Cerebellar nuclear complex (tissue), 1 donor: ENCODE results near the gene MYL4.
"Not testable (repeated sequence)": the region's sequence is repeated elsewhere in the genome, so short reads cannot be mapped to it uniquely, and the experiment has no call there.

ENCODE experiments used
- DNase-seq, 2 experiments: peaks; one replicate each; lab custom pipeline; 2025; lab: John Stamatoyannopoulos, UW

MYL4 gene

DNA sequence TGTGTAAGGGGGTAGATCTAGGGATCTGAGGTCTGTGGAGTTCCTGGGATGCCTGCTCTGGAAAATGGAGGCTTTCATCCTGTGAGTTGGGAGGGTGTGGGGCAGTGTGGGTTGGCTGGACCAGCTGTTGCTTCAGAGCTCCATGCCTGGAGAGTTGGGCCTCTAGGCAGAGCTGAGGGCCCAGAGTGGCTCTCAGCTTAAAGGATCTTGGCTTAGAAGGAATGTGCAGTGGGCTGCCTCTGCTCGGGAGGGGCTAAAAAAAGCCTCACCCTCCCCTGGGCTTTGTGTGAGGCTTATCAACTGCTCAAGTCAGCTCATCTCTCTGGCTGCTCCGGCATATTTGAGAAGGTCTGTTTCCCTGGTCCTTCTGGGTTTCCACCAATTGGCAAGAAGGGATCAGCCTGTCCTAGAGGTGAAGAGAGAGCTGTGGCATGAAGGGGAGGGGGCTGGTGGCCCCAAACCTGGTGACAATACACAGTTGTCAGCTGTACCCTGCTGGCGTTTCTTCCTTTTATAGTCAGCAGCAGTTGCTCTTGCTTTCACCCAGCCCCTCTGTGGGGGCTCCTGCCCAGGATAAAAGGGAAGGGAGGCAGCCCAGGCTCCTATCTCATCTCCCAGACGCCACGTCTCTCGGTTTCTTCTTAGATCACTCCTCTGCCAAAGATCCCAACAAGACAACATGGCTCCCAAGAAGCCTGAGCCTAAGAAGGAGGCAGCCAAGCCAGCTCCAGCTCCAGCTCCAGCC, at the start of gene MYL4:
Gene MYL4, plus strand, starts transcription at position 605 of the 745 bp plus-strand sequence. Its CDS starts 75 bp downstream, at position 680.
- no peak for DNase-seq

DNA sequence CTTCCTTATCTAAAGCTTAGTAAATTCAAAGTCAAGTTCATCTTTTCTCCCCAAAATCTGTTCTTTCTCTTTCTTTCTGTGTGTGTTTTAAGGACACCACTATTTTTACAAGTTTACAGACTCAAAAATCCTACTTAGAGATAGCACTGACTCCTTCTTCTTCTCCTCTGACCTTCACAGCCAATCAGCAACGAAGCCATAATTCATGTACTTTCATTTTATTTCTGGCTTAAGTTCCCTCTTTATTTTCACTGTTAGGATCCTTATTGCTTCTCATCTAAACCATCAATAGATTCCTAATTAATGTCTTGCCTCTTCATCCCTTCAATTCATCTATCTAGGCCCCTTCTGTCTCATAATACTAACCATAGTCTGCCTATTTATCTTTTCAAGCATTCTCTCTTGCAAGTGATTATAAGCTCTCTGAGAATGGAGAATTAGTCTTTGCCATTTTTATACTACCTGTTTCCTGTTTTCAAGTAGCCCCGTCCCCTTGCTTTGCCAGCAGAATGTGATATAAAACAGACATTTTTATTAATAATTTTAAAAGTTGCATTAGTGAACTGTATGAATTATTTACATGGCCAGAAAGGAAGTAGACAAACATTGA, 47.0 kb upstream of the MYL4 start:
- DNase-seq, result no peak

DNA sequence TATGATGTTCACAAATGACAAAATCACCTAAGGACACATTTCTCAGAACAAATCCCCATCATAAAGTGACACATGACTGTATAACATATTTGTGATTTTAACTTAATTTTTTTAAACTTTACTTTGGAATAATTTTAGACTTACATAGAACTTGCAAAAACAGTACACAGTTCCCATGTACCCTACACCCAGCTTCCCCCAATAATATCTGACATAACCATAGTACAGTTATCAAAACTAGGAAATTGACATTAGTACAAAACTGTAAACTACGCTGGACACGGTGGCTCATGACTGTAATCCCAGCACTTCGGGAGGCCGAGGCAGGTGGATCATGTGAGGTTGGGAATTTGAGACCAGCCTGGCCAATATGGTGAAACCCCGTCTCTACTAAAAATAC, 44.9 kb upstream of the MYL4 start:
- DNase-seq, result no peak

DNA sequence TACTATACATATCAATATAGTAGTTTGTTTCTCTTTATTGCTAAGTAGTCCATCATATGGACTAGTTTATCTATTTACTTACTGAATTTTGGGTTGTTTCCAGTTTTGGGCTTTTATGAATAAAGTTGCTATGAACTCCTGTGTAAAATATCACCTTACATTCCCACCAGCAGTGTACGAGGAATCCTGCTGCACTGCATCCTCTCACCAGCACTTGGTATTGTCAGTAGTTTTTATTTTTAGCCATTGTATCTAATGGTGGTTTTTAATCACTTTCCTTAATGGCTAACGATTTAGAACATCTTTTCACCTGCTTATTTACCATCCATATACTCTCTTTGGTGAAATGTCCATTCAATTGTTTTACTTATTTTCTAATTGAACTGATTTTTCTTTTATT, 44.0 kb upstream of the MYL4 start:
- DNase-seq, result no peak

DNA sequence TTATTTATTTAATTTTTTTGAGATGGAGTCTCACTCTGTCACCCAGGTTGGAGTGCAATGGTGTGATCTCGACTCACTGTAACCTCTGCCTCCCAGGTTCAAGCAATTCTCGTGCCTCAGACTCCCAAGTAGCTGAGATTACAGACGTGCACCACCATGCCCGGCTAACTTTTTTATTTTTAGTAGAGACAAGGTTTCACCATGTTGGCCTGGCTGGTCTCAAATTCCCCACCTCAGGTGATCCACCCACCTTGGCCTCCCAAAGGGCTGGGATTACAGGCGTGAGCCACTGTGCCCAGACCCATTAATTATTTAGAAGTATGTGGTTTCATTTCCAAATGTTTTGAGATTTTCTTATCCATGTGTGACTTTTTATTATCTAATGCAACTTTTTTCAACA, 42.3 kb upstream of the MYL4 start:
- DNase-seq, result not testable (repeated sequence)

DNA sequence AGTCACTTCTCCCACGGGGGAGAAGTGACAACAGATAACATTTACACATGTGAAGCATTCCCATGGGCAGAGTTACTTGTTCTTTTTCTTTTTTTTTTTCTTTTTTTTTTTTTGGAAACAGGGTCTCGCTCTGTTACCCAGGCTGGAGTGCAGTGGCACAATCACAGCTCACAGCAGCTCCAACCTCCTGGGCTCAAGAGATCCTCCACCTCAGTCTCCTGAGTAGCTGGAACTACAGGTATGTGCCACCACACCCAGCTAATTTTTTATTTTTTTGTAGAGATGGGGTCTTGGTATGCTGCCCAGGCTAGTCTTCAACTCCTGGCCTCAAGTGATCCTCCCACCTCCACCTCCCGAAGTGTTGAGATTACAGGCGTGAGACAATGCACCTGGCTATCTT, 40.3 kb upstream of the MYL4 start:
- not testable (repeated sequence) for DNase-seq

DNA sequence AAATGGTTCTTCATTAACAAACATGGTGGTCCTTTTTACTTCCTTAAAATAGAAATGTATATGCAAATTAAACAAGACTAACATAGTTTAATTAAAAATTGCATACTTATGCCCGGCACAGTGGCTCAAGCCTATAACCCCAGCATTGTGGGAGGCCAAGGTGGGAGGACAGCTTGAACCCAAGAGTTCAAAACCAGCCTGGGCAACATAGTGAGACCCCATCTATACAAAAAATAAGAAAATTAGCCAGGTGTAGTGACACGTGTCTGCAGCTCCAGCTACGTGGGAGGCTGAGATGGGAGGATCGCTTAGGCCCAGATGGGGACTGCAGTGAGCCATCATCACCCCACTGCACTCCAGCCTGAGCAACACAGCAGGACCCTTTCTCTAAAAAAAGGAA, 38.4 kb upstream of the MYL4 start:
- no peak for DNase-seq

DNA sequence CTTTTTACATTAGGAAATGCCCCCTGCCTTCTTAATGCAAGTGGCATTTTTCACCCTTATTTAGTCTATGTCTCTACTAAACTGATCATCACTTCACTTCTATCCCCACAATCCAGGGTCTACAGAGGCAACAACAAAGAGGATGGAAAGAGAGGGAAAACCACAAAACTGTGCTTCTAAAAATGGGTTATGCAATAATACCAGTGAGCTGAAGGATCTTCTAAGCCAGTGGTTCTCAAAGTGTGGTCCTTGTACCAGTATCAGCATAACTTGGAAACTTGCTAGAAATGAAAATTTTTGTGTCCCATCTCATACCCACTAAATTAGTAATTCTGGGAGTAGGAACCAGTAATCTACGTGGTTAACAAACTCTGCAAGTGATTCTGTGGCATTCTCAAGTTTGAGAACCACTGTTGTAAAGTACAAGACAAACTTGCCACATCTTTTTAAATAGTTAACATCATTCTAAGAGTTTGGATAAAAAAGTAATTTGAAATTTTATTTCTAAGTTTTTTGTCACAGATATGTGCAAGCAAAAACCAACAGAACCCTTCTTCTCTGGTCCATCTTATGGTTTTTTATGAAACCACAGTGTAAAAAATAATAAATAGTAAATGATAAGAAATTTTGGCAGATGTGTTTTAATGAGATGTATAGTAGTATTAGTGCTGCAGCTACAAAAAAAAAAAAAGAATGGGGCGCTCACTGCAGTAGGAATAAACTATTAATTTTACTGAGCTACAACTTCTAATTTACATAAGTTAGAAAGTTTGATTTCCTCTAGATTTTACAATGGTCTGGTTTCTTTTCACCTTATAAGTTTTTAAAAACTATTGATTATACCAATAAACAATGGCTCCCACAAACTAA, 36.2 kb upstream of the MYL4 start:
- DNase-seq, result no peak

DNA sequence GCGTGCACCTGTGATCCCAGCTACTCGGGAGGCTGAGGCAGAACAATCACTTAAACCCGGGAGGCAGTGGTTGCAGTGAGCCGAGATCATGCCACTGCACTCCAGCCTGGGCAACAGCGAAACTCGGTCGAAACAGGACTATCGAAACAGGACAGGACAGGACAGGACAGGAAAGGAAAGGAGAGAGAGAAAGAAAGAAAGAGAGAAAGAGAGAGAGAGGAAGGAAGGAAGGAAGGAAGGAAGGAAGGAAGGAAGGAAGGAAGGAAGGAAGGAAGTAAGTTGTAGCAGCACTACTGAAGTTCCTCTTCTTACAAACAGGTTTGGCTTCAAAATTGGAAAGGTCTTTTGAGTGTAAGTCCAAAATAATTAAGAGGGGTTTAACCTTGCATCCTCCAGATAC, 34.3 kb upstream of the MYL4 start:
- DNase-seq, result not testable (repeated sequence)

DNA sequence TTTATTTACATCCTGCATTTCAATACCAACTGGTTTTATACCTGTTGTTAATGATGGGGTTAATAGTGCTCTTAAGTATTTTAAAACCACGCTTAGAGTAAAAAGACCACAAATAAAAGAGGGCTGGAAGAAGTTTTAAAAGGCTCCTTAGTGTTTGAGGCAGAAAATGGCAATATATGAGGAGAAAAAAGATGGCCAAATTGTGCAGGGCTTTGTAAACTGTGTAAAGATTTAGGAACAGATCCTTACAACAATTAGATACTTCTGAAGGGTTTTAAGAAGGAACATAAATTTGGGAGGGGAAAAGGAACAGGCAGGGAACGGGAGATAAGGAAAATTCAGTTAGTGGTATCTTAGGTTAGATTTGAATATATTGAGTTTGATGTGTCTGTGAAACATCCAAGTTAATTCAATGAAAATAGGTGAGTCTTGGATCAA, 32.7 kb upstream of the MYL4 start:
- DNase-seq, result no peak

DNA sequence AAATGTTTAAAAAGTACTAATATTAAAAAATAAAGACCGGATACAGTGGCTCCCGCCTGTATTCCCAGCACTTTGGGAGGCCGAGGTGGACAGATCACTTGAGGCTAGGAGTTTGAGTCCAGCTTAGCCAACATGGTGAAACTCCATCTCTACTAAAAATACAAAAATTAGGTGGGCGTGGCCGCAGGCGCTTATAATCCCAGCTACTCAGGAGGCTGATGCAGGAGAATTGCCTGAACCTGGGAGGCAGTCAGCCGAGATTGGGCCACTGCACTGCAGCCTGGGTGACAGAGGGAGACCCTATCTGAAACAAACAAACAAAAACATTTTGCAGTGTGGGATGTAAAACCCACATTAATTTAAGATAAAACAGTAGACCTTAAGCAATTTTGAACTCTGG, 31.9 kb upstream of the MYL4 start:
- no peak for DNase-seq

DNA sequence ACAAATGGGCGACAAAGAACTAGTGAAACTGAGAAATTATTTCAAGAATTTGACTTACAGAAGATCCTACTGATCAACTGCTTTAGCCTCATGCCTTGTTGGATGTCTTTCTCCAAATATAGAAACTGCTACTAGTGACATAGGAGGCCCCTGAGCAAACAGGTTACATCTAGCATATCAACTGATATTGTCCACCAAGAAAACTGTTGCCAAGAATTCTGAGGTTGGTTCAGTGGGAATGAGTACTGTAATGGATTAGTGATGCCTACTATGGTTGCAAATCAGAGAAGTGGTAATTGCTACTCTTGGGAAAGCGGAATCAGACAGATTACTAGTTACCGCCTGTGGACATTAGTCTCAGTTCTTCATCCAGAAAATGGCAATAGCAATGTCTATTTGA, 30.0 kb upstream of the MYL4 start:
- no peak for DNase-seq

DNA sequence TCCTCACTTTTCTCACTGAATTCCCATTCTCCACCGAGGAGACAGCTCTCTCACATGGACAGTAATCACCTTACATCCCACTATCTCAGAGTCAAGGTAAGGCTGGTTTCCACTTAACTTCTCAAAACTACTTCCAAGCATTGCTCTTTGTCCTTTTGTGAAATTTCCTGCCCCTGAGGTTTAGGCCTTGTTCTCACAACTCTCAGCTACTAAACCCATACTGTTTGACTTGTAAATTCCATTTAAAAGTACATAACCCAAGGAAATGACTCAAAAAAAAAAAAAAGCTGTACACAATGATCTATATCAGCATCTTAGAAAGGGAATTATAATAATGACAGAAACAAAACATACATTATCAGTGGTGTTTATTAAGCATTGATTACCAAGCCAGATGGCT, 28.8 kb upstream of the MYL4 start:
- DNase-seq, result no peak

DNA sequence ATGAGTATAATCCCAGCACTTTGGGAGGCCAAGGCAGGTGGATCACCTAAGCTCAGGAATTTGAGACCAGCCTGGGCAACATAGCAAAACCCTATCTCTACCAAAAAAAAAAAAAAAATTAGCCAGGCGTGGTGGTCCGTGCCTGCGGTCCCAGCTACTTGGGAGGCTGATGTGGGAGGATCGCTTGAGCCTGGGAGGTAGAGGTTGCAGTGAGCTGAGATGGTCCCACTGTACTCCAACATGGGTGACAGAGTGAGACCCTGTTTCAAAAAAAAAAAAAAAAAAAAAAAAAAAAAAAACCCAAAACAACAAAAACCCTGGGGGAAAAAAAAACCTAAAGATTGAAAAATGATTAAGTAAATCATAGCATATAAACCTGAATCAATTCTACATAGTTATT, 28.2 kb upstream of the MYL4 start:
- not testable (repeated sequence) for DNase-seq

DNA sequence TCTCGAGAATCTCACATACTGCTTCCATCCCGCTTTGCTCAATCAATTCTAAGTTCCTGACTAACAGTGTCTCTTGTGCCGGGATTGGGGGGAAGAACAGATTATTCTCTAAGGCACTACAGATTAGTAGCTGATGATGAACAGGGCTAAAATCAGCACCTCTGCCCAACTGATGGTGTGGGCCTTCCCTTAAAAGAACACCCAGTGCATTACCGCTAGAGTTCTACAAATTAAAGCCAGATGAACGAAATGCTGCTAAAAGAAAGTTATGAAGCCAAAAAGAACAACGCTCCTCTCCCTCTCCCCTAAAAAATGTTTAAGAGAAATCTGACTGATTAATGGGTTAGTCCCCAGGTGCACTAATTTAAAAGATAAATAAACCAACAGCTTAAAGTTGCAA, 24.5 kb upstream of the MYL4 start:
- no peak for DNase-seq

DNA sequence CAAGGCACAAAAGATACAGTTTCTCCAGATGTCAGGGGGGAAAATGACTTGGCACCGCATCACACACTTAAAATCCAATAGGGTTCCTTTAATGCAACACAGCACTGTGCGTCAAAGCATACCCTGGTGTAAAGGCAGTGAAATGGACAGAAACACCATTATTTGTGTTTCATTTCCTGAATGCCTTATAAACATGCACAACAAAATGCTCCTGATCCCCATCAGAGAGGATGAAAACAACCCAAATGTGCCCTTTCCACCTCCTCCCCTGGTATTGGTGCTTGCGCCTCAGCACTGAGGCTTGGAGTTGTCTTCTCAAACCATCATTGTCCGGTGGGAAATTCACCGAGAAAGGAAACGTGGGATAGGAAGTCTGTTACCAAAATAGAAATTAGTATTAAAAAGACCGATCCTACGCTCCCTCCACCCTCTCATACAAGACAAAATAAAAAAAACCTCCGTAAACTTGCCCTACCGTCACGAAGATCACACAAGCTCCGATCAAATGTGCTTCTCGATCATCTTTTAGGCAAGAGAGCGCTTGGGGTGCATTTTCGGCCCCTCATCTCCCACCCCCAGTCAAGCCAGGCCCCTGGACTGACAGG, 20.8 kb upstream of the MYL4 start:
- DNase-seq, result no peak

DNA sequence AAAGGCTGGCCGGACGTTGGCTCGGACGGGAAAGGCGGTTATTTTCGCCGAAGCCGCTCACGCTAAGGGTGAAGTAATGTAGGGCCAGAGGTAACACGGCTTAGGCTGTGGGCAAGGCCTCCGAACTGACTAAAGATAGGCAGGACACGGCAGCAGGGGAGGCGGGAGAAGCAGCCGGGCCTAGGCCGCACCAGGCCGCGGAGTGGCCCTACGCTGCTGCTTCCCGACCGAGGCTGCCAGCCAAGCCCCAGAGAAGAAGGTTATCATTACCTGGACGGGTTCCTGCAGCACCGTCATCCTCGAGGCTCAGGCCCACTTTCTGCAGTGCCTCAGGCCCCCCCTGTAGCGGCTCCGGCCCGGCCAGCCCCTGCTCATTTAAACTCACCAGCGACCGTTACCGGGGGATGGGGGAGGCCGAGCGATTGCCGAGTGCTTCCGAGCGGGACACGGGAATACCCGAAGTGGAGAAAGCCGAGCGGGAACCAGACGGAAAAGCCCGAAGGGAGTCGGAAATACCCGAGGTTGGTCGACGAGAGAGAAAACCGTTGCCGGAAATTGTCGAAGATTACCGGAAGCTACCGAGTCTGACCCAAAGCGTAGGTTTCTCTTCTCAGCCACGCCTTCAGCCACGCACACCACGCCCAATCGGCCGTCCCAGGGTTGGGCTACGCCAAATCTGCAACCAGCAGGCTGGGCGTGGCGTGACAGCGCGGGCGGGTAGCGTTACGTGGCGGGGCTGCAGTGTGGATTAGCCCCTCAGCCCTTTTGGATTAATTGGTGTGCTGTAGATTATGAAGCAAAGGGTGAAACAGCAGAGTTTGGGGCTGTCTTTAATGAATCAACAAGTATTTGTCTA, 20.0 kb upstream of the MYL4 start, which contains the start of gene CDC27:
Gene CDC27, minus strand, starts transcription at position 420 of the 856 bp plus-strand sequence. Its CDS starts 123 bp downstream, at position 297.
- DNase-seq, result peak; percentile 75 to 79

DNA sequence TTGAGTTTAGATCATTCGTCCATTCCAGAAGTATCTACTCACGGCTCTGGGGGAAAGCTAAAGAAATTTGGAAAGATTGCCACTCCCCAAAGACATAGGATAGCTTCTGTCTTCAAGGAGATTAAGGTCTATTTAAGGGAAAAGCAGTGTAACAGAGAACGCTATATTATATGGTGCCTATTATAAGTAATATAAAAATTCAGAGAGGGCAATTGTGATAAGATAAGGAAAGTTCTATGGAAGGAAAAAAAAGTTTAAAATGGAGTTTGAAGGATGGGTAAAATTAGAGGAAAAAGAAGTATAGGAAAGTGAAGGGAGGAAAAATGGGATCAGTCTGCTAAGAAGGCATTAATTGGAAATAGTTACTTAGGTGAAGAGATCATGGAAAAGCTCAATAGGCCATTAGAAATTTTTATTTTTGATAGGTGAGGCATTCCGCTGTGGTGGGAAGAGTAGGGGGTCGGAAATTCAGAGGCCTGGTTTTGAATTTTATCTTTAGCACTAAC, 19.4 kb upstream of the MYL4 start:
- DNase-seq, result no peak

DNA sequence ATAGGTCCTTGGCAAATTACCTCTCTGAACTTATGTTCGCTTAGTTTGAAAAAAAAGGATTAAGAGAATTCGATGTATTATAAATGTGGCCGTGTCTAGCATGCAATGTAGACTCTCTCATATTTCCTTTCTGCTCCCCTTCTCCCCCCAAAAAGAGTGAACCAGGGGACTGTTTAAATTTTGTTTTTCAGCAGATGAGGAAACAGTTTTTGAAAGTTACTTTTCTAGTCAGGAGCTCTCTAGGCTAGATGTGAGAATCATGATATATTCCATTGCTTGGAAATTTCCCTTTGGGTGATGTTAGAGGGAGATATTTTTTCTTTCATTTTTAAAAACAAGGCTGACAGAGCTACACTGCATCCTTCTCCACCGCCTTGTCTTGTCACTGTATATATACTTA, 18.9 kb upstream of the MYL4 start:
- DNase-seq, result no peak

DNA sequence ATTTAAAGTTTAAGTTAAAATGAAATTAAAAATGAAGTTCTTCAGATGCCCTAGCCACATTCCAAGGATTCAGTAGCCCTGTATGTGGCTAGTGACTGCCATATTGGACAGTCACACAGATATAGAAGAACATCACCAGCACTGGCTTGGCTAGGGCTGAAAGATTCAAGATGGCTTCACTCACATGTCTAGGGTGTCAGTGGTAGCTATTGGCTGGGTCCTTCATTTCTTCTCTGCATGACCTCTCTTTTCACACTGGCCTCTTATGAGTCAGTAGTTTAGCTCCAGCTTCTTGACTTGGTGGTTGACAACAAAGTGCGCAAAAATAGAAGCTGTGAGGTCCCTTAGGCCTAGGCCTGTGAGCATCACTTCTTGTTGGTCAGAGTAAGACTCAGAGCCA, 18.4 kb upstream of the MYL4 start:
- DNase-seq, result no peak

DNA sequence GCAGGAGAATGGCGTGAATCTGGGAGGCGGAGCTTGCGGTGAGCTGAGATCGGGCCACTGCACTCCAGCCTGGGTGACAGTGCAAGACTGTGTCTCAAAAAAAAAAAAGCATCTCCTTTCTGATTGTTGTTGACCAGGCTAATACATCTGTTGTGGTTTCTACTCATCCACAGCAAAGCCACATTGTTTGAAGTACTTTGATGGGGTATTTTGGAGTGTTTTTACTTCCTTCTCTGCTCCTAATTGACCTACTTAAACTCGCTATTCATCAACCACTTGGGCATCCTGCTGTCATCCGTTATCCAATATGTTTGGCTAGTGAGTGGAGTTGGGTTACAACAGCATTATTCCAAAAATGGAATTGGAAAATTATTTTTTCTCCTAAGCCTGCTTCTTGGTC, 16.6 kb upstream of the MYL4 start:
- DNase-seq, result no peak
